ENCODE results near the gene EHMT1. TPM values are rescaled to one million over a fixed set of nuclear protein-coding genes. Genes with fewer than 3 reads are reported as not detected.
A peak's percentile ranks its signal among the peaks of the same experiment; 100 is the strongest.

Gene EHMT1
- polyA plus RNA-seq, 3 donors from 2014 or later: 14.1 to 62.7 (median 14.8) TPM

DNA sequence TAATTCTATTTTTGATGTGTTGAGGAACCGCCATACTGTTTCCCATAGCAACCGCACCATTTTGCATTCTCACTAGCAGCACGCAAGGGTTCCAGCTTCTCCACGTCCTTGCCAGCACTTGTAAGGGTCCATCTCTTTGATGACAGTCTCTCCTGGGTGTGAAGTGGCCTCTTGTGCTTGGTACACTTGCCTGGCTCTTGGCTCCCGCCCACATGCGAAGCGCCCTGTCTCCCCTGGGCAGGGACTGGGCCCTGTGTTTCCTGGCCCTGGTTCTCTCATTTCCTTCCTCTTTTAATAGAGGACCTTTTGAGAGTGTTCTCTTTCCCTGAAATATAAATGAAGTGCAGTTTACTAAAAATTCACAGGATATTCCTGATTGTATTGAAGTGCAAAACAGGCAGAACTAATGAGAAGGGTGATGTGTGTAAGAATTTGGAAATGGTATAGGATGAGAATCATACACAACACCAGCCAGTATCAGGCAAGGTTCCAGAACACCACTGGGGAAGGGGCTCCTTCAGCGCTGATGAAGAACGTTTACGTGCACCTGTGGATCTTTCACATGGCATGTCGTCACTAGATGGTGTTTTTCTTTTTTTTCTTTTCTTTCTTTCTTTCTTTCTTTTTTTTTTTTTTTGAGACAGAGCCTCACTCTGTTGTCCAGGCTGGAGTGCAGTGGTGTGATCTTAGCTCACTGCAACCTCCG lies 73.0 kb downstream of the EHMT1 start:
- Mint-ChIP-seq H3K27ac (peak overlapping the region in 3 of 6 donors; percentile 21 to 83 (median 74)), H3K9me3 (no peaks in the 10 kb centered on the region), H3K4me3 (peak overlapping the region in 2 of 5 donors; percentile 15 to 42), H3K4me1 (peaks cover 80 to 82% of the 10 kb centered on the region in 2 donors), H3K27me3 (ENCODE audit: low read depth in 3 of 3) (peaks cover 0 to 6% (median 0%) of the 10 kb centered on the region in 3 donors), H3K36me3 (peaks cover 0 to 4% (median 0%) of the 10 kb centered on the region in 3 donors)
- no peak for DNase-seq

- Mint-ChIP-seq H3K4me3 (no peak overlapping the region), H3K36me3 (peaks cover 0 to 3% (median 0%) of the 10 kb centered on the region in 3 donors), H3K4me1 (peaks cover 83 to 88% of the 10 kb centered on the region in 2 donors), H3K27ac (no peak overlapping the region), H3K9me3 (no peaks in the 10 kb centered on the region), H3K27me3 (ENCODE audit: low read depth in 3 of 3) (peaks cover 0 to 9% (median 0%) of the 10 kb centered on the region in 3 donors)
- no peak for DNase-seq
Observed at GRCh38 chr9:137694236-137694959, 75.6 kb downstream of the EHMT1 start.

DNA sequence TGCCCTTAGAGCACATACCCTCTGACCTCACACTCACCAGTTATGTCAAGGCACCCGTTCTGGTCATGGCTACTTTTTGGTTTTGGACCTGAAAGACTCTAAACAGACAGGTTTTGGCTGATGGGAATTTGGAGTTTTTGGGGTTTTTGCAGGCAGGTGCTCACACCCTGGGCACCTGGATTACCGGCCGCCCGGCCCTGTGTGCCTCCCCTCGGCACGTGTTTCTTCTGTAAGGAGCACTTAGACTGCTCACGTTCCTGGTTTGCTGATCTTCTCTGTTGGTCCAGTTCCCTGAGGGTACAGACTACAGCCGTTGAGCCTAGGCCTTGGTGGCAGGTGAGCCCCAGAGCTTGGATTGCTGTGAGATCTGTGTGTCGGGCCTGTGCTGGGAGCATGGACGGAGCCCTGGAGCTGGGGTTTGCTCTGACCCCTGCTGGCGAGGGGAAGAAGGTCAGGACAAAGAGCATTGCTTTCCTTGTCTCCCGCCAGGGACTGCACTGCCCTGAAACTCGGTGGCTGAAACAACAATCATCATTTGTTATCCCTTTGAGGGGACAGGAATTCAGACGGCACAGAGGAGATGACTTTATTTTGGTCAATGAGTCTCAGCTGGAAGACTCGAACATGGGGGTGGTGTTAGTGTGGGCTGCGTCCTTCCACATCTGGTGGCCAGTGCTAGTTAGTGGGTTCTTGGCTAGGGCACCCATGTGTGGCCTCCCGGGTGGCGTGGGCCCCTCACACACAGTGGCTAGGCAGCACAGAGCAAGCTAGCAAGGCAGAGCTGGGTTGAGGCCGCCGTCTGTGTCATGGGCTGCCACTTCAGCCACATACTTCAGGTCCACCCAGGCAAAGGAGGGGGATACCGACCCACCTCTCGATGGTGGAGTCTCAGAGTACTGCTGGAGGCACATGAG lies 76.4 kb downstream of the EHMT1 start:
- peaks cover 0 to 7% (median 1%) of the 10 kb centered on the region in 3 donors for H3K27me3 Mint-ChIP-seq (ENCODE audit: low read depth in 3 of 3)
- peak overlapping the region in 1 of 5 donors; percentile 49 for H3K4me3 Mint-ChIP-seq
- peaks cover 78 to 88% of the 10 kb centered on the region in 2 donors for H3K4me1 Mint-ChIP-seq
- H3K36me3 Mint-ChIP-seq: peaks cover 0 to 3% (median 0%) of the 10 kb centered on the region in 3 donors
- peak overlapping the region; percentile 34 to 56 (median 43) for H3K27ac Mint-ChIP-seq
- no peak for DNase-seq
- H3K9me3 Mint-ChIP-seq: no peaks in the 10 kb centered on the region

- Mint-ChIP-seq H3K27ac (peak overlapping the region; percentile 15 to 80 (median 71)), H3K4me3 (peak overlapping the region in 4 of 5 donors; percentile 7 to 49 (median 38)), H3K9me3 (peaks cover 0 to 2% (median 0%) of the 10 kb centered on the region in 6 donors), H3K4me1 (peaks cover 78 to 86% of the 10 kb centered on the region in 2 donors), H3K36me3 (peaks cover 0 to 3% (median 0%) of the 10 kb centered on the region in 3 donors), H3K27me3 (ENCODE audit: low read depth in 3 of 3) (peaks cover 0 to 8% (median 1%) of the 10 kb centered on the region in 3 donors)
- DNase-seq: no peak
Observed at GRCh38 chr9:137696136-137696925, 77.5 kb downstream of the EHMT1 start.

DNA sequence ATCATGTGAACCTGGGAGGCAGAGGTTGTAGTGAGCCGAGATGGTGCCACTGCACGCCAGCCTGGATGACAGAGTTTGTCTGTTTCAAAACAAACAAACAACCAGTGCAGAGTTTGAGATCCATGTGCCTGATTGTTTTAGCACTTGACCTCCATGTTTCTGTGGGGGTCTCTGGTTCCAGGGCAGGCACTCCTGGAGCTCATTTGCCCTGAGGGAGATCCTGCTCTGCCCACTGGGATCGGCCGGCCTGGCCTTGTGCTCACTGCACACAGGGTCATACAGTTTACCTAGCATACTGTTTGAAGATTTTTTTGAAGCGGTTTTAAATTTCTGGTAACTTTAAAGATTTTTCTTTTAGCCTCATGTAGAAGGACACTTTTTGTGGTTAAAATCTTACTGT lies 78.4 kb downstream of the EHMT1 start:
- H3K36me3 Mint-ChIP-seq: peaks cover 0 to 3% (median 0%) of the 10 kb centered on the region in 3 donors
- no peak overlapping the region for H3K4me3 Mint-ChIP-seq
- H3K9me3 Mint-ChIP-seq: peaks cover 0 to 2% (median 0%) of the 10 kb centered on the region in 6 donors
- peaks cover 71 to 81% of the 10 kb centered on the region in 2 donors for H3K4me1 Mint-ChIP-seq
- H3K27me3 Mint-ChIP-seq (ENCODE audit: low read depth in 3 of 3): peaks cover 0 to 8% (median 1%) of the 10 kb centered on the region in 3 donors
- no peak for DNase-seq
- H3K27ac Mint-ChIP-seq: peak overlapping the region in 3 of 6 donors; percentile 53 to 69 (median 69)

DNA sequence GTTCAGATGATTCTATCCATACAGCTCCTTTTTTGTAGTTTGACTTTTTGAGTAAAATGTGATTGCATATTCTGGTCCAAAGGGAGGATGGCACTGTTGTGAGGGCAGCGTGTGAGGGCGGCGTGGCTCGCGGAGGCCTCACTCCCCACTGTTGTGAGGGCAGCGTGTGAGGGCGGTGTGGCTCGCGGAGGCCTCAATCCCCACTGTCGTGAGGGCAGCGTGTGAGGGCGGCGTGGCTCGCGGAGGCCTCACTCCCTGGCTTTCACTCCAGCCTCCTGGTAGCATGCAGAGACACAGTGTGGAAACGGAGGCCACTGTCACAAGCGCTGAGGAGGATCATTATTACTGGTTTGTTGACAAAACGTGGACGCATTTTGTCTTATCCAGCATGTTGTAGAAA lies 79.0 kb downstream of the EHMT1 start:
- Mint-ChIP-seq H3K27ac (peak overlapping the region in 4 of 6 donors; percentile 16 to 55 (median 24)), H3K27me3 (ENCODE audit: low read depth in 3 of 3) (peaks cover 0 to 8% (median 1%) of the 10 kb centered on the region in 3 donors)

DNA sequence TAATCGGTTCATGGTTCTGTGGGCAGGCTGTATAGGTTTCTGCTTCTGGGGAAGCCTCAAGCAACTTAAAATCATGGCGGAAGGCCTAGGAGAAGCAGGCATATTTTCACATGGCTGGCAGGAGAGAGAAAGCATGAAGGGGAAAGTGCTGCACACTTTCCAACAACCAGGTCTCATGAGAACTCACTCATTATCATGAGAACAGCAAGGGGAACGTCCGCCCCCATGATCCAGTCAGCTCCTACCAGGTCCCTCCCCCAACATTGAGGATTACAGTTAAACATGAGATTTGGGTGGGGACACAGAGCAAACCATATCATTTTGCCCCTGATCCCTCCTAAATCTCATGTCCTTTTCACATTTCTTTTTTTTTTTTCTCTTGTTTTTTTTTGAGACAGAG lies 82.1 kb downstream of the EHMT1 start:
- Mint-ChIP-seq H3K27ac (peak overlapping the region in 5 of 6 donors; percentile 9 to 71 (median 53)), H3K4me3 (no peak overlapping the region), H3K9me3 (peaks cover 5 to 12% (median 7%) of the 10 kb centered on the region in 6 donors), H3K27me3 (ENCODE audit: low read depth in 3 of 3) (peaks cover 0 to 7% (median 4%) of the 10 kb centered on the region in 3 donors), H3K4me1 (peaks cover 72 to 87% of the 10 kb centered on the region in 2 donors), H3K36me3 (peaks cover 10 to 12% (median 11%) of the 10 kb centered on the region in 3 donors)
- DNase-seq: no peak

More for the DNA sequence above, 79.0 kb downstream of the EHMT1 start:
- Mint-ChIP-seq H3K4me3 (no peak overlapping the region), H3K36me3 (peaks cover 0 to 3% (median 0%) of the 10 kb centered on the region in 3 donors), H3K9me3 (peaks cover 0 to 2% (median 0%) of the 10 kb centered on the region in 6 donors), H3K4me1 (peaks cover 68 to 80% of the 10 kb centered on the region in 2 donors)
- no peak for DNase-seq

- peaks cover 5 to 12% (median 7%) of the 10 kb centered on the region in 6 donors for H3K9me3 Mint-ChIP-seq
- peaks cover 69 to 82% of the 10 kb centered on the region in 2 donors for H3K4me1 Mint-ChIP-seq
- no peak overlapping the region for H3K4me3 Mint-ChIP-seq
- H3K36me3 Mint-ChIP-seq: peaks cover 9 to 11% (median 10%) of the 10 kb centered on the region in 3 donors
- H3K27me3 Mint-ChIP-seq (ENCODE audit: low read depth in 3 of 3): peaks cover 0 to 9% (median 4%) of the 10 kb centered on the region in 3 donors
- H3K27ac Mint-ChIP-seq: no peak overlapping the region
- no peak for DNase-seq
Observed at GRCh38 chr9:137702615-137703379, 84.0 kb downstream of the EHMT1 start.

DNA sequence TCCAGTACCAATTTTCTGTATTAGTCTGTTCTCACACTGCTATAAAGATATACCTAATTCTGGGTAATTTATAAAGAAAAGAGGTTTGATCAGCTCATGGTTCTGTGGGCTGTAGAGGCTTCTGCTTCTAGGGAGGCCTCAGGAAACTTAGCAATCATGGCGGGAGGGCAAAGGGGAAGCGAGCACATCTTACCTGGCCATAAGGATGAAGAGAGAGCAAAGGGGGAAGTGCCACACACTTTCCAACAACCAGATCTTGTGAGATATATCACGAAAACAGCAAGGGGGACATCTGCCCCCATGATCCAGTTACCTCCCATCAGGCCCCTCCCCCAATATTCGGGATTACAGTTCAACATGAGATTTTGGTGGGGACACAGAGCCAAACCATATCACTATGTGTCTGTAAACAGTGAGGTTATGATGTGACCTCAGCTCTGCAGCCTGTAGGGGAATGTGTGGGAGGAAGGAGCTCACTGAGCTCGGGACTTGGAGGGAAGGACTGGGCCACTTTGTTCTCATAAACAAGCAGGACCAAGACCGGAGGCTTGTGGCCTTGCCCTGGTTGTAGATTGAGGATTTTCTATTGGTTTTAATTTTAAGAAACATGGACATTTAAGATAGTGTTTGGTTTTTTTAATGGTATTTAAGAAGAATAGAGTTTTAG lies 85.2 kb downstream of the EHMT1 start:
- DNase-seq: no peak
- Mint-ChIP-seq H3K4me3 (peak overlapping the region in 3 of 5 donors; percentile 35 to 56 (median 41)), H3K9me3 (peaks cover 5 to 12% (median 7%) of the 10 kb centered on the region in 6 donors), H3K27me3 (ENCODE audit: low read depth in 3 of 3) (peaks cover 0 to 9% (median 4%) of the 10 kb centered on the region in 3 donors), H3K36me3 (peaks cover 8 to 11% (median 10%) of the 10 kb centered on the region in 3 donors), H3K4me1 (peaks cover 71 to 83% of the 10 kb centered on the region in 2 donors), H3K27ac (peak overlapping the region in 4 of 6 donors; percentile 37 to 69 (median 60))

- Mint-ChIP-seq H3K4me1 (peaks cover 67 to 75% of the 10 kb centered on the region in 2 donors), H3K4me3 (peak overlapping the region; percentile 70 to 81 (median 75)), H3K27ac (peak overlapping the region; percentile 14 to 87 (median 68)), H3K36me3 (peaks cover 8 to 11% (median 10%) of the 10 kb centered on the region in 3 donors), H3K27me3 (ENCODE audit: low read depth in 3 of 3) (peaks cover 0 to 7% (median 2%) of the 10 kb centered on the region in 3 donors), H3K9me3 (peaks cover 5 to 12% (median 7%) of the 10 kb centered on the region in 6 donors)
- peak; percentile 58 to 62 (median 59) for DNase-seq
Observed at GRCh38 chr9:137705443-137705863, 86.6 kb downstream of the EHMT1 start.

DNA sequence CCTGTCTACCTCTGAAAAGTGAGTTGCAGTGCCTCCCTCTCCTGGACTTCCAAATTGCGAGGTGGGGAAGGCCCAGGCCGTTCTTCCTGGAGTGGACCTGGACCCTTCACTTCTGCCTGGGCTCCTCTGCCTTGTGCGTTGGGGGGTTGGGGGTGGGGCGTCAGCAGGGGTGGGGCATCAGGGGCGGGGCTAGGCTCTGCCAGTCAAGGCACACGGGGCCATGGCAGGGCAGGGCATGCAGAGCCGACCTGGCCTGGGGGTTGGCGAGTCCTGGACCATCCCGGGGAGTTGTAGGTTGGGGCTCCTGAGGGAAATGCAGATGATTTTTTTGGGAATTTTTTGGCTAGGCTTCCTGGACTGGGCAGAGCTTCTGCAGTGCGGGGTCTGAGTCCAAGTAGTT lies 87.1 kb downstream of the EHMT1 start:
- H3K36me3 Mint-ChIP-seq: peaks cover 10 to 12% (median 11%) of the 10 kb centered on the region in 3 donors
- peaks cover 4 to 12% (median 7%) of the 10 kb centered on the region in 6 donors for H3K9me3 Mint-ChIP-seq
- H3K27me3 Mint-ChIP-seq (ENCODE audit: low read depth in 3 of 3): peaks cover 0 to 8% (median 2%) of the 10 kb centered on the region in 3 donors
- H3K27ac Mint-ChIP-seq: peak overlapping the region in 3 of 6 donors; percentile 69 to 82 (median 70)
- no peak for DNase-seq
- peak overlapping the region; percentile 70 to 81 (median 75) for H3K4me3 Mint-ChIP-seq
- H3K4me1 Mint-ChIP-seq: peaks cover 63 to 75% of the 10 kb centered on the region in 2 donors
